Measurements from ENCODE around the gene WDR87. TPM values are rescaled to one million over a fixed set of nuclear protein-coding genes. Genes with fewer than 3 reads are reported as not detected.
A peak's percentile ranks its signal among the peaks of the same experiment; 100 is the strongest.

Gene WDR87
- not detected for polyA plus RNA-seq

GRCh38 chr19:37905946-37906868 is at the start of gene WDR87:
Gene WDR87, minus strand, starts transcription at chr19:37906594. Its CDS starts 8,355 bp downstream, at chr19:37898239.
- Mint-ChIP-seq H3K36me3 (no peaks in the 10 kb centered on the region), H3K4me3 (peak within 1 kb of the TSS; percentile 90 to 96 (median 92)), H3K4me1 (peaks cover 17 to 21% of the 10 kb centered on the region in 2 donors), H3K27me3 (ENCODE audit: low read depth in 3 of 3) (peaks cover 0 to 6% (median 2%) of the 10 kb centered on the region in 3 donors), H3K27ac (peak within 1 kb of the TSS; percentile 46 to 87 (median 72)), H3K9me3 (no peaks in the 10 kb centered on the region)
- peak; percentile 29 to 45 (median 32) for DNase-seq

- Mint-ChIP-seq H3K4me1 (peaks cover 10 to 28% of the 10 kb centered on the region in 2 donors), H3K9me3 (no peaks in the 10 kb centered on the region), H3K27me3 (ENCODE audit: low read depth in 3 of 3) (no peaks in the 10 kb centered on the region)
These were observed 49.6 kb upstream of the WDR87 start for GRCh38 chr19:37955986-37956385.

GRCh38 chr19:37954421-37954874 is 48.1 kb upstream of the WDR87 start:
- Mint-ChIP-seq H3K27me3 (ENCODE audit: low read depth in 3 of 3) (no peaks in the 10 kb centered on the region), H3K27ac (no peak overlapping the region), H3K4me1 (peaks cover 4 to 23% of the 10 kb centered on the region in 2 donors), H3K9me3 (no peaks in the 10 kb centered on the region), H3K36me3 (peaks cover 0 to 3% (median 0%) of the 10 kb centered on the region in 3 donors), H3K4me3 (no peak overlapping the region)
- no peak for DNase-seq

More at GRCh38 chr19:37955986-37956385, 49.6 kb upstream of the WDR87 start:
- Mint-ChIP-seq H3K4me3 (no peak overlapping the region), H3K27ac (no peak overlapping the region), H3K36me3 (peaks cover 0 to 1% (median 0%) of the 10 kb centered on the region in 3 donors)
- no peak for DNase-seq

- no peaks in the 10 kb centered on the region for H3K9me3 Mint-ChIP-seq
These were observed 47.5 kb upstream of the WDR87 start for GRCh38 chr19:37953918-37954303.

GRCh38 chr19:37953171-37953917 is 47.0 kb upstream of the WDR87 start:
- Mint-ChIP-seq H3K27me3 (ENCODE audit: low read depth in 3 of 3) (no peaks in the 10 kb centered on the region), H3K27ac (no peak overlapping the region), H3K36me3 (peaks cover 0 to 3% (median 0%) of the 10 kb centered on the region in 3 donors), H3K9me3 (no peaks in the 10 kb centered on the region), H3K4me3 (no peak overlapping the region), H3K4me1 (peaks cover 1 to 15% of the 10 kb centered on the region in 2 donors)
- DNase-seq, result no peak

More at GRCh38 chr19:37953918-37954303, 47.5 kb upstream of the WDR87 start:
- no peak overlapping the region for H3K27ac Mint-ChIP-seq
- H3K4me1 Mint-ChIP-seq, result peaks cover 0 to 17% of the 10 kb centered on the region in 2 donors
- no peak overlapping the region for H3K4me3 Mint-ChIP-seq
- peaks cover 0 to 3% (median 0%) of the 10 kb centered on the region in 3 donors for H3K36me3 Mint-ChIP-seq
- DNase-seq, result no peak
- H3K27me3 Mint-ChIP-seq (ENCODE audit: low read depth in 3 of 3), result no peaks in the 10 kb centered on the region

GRCh38 chr19:37951816-37952210 is 45.4 kb upstream of the WDR87 start:
- peaks cover 0 to 3% (median 0%) of the 10 kb centered on the region in 3 donors for H3K36me3 Mint-ChIP-seq
- H3K27ac Mint-ChIP-seq, result no peak overlapping the region
- no peaks in the 10 kb centered on the region for H3K9me3 Mint-ChIP-seq
- no peaks in the 10 kb centered on the region for H3K27me3 Mint-ChIP-seq (ENCODE audit: low read depth in 3 of 3)
- H3K4me3 Mint-ChIP-seq, result no peak overlapping the region
- no peak for DNase-seq
- peaks cover 3 to 15% of the 10 kb centered on the region in 2 donors for H3K4me1 Mint-ChIP-seq

- H3K27me3 Mint-ChIP-seq (ENCODE audit: low read depth in 3 of 3), result no peaks in the 10 kb centered on the region
- DNase-seq, result no peak
- H3K27ac Mint-ChIP-seq, result no peak overlapping the region
- peaks cover 0 to 3% (median 0%) of the 10 kb centered on the region in 3 donors for H3K36me3 Mint-ChIP-seq
- no peaks in the 10 kb centered on the region for H3K9me3 Mint-ChIP-seq
- H3K4me3 Mint-ChIP-seq, result no peak overlapping the region
- H3K4me1 Mint-ChIP-seq, result peaks cover 3 to 15% of the 10 kb centered on the region in 2 donors
These were observed 44.2 kb upstream of the WDR87 start for GRCh38 chr19:37950471-37951175.

GRCh38 chr19:37948362-37948761 is 42.0 kb upstream of the WDR87 start:
- Mint-ChIP-seq H3K27me3 (ENCODE audit: low read depth in 3 of 3) (no peaks in the 10 kb centered on the region), H3K4me1 (peaks cover 3 to 6% of the 10 kb centered on the region in 2 donors), H3K4me3 (no peak overlapping the region), H3K27ac (no peak overlapping the region), H3K36me3 (peaks cover 0 to 3% (median 0%) of the 10 kb centered on the region in 3 donors), H3K9me3 (no peaks in the 10 kb centered on the region)
- no peak for DNase-seq

- Mint-ChIP-seq H3K4me1 (peaks cover 3 to 6% of the 10 kb centered on the region in 2 donors), H3K9me3 (no peaks in the 10 kb centered on the region), H3K27ac (no peak overlapping the region), H3K36me3 (peaks cover 0 to 3% (median 0%) of the 10 kb centered on the region in 3 donors), H3K4me3 (no peak overlapping the region), H3K27me3 (ENCODE audit: low read depth in 3 of 3) (no peaks in the 10 kb centered on the region)
- DNase-seq, result no peak
These were observed 41.4 kb upstream of the WDR87 start for GRCh38 chr19:37947778-37948177.

GRCh38 chr19:37946132-37946531 is 39.7 kb upstream of the WDR87 start:
- no peak for DNase-seq
- Mint-ChIP-seq H3K4me3 (no peak overlapping the region), H3K9me3 (no peaks in the 10 kb centered on the region), H3K36me3 (peaks cover 0 to 3% (median 0%) of the 10 kb centered on the region in 3 donors), H3K27ac (no peak overlapping the region), H3K4me1 (peaks cover 3% of the 10 kb centered on the region in 2 donors), H3K27me3 (ENCODE audit: low read depth in 3 of 3) (no peaks in the 10 kb centered on the region)

- no peaks in the 10 kb centered on the region for H3K36me3 Mint-ChIP-seq
These were observed 37.1 kb upstream of the WDR87 start for GRCh38 chr19:37943480-37943879.

GRCh38 chr19:37942516-37942902 is 36.1 kb upstream of the WDR87 start:
- no peak for DNase-seq
- peaks cover 0 to 1% of the 10 kb centered on the region in 2 donors for H3K4me1 Mint-ChIP-seq
- H3K4me3 Mint-ChIP-seq, result no peak overlapping the region
- no peaks in the 10 kb centered on the region for H3K36me3 Mint-ChIP-seq
- no peaks in the 10 kb centered on the region for H3K9me3 Mint-ChIP-seq
- no peaks in the 10 kb centered on the region for H3K27me3 Mint-ChIP-seq (ENCODE audit: low read depth in 3 of 3)
- H3K27ac Mint-ChIP-seq, result no peak overlapping the region

More at GRCh38 chr19:37943480-37943879, 37.1 kb upstream of the WDR87 start:
- no peak for DNase-seq
- no peak overlapping the region for H3K27ac Mint-ChIP-seq
- no peaks in the 10 kb centered on the region for H3K27me3 Mint-ChIP-seq (ENCODE audit: low read depth in 3 of 3)
- H3K9me3 Mint-ChIP-seq, result no peaks in the 10 kb centered on the region
- peaks cover 0 to 2% of the 10 kb centered on the region in 2 donors for H3K4me1 Mint-ChIP-seq
- no peak overlapping the region for H3K4me3 Mint-ChIP-seq

GRCh38 chr19:37941782-37942515 is 35.6 kb upstream of the WDR87 start:
- no peaks in the 10 kb centered on the region for H3K36me3 Mint-ChIP-seq
- no peaks in the 10 kb centered on the region for H3K4me1 Mint-ChIP-seq
- no peaks in the 10 kb centered on the region for H3K27me3 Mint-ChIP-seq (ENCODE audit: low read depth in 3 of 3)
- H3K27ac Mint-ChIP-seq, result no peak overlapping the region
- H3K4me3 Mint-ChIP-seq, result no peak overlapping the region
- no peak for DNase-seq
- no peaks in the 10 kb centered on the region for H3K9me3 Mint-ChIP-seq

Data from immature natural killer cell (primary cell).